Activated naive CD4-positive, alpha-beta T cell treated with anti-CD3 and anti-CD28 coated beads, Interleukin-2, amount 10 ng/mL, durations not matched to agents 7 days and 5 days (primary cell): ENCODE results near the gene ABCA13.

Experiments
- CTCF ChIA-PET: fragments of 350-600 bp; sonication (Branson Sonifier 250); formaldehyde crosslinking; loops from one replicate; lab custom pipeline; 2021; ENCODE audit warnings: antibody characterized with exemption; lab: Charles Lee
- DNase-seq: peaks from one replicate; pipeline ENCODE4 v3.0.0-alpha.2; 2020
- H3K27ac Mint-ChIP-seq: one replicate; pipeline ENCODE4 v1.8.0; 2021; ENCODE audit warnings: mild to moderate bottlenecking, moderate library complexity, mixed read lengths
- H3K27me3 Mint-ChIP-seq: one replicate; pipeline ENCODE4 v1.8.0; 2021; ENCODE audit warnings: mild to moderate bottlenecking, mixed read lengths
- H3K36me3 Mint-ChIP-seq: one replicate; pipeline ENCODE4 v1.8.0; 2021; ENCODE audit warnings: mixed read lengths
- H3K4me1 Mint-ChIP-seq: one replicate; pipeline ENCODE4 v1.8.0; 2021; ENCODE audit warnings: mixed read lengths
- H3K4me3 Mint-ChIP-seq: one replicate; pipeline ENCODE4 v1.8.0; 2021; ENCODE audit warnings: mild to moderate bottlenecking, moderate library complexity, mixed read lengths
- H3K9me3 Mint-ChIP-seq: one replicate; pipeline ENCODE4 v1.8.0; 2021; ENCODE audit warnings: mixed read lengths

The ABCA13 gene

DNA sequence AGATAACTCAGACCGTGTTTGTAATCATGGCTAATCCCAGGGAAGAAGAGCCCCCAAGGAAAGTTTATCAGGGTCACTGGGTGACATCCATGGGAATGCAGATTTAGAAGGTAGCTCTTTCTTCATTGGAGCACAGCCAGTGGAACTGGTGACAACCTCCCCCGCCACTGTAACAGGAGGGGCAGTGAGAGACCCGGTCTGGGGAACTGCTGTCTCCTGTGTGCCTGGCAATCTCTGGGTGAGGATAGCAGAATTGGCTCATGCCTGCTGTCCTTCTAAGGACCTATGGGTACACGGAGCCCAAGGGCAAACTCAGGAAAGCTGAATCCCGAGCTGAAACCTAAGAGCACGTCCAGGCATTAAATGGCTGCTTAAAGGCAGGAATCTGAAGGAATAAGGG lies 341.6 kb downstream of the ABCA13 start:
- H3K9me3 Mint-ChIP-seq: no peaks in the 10 kb centered on the region
- CTCF ChIA-PET: no interaction called here
- no peak overlapping the region for H3K4me3 Mint-ChIP-seq
- H3K27me3 Mint-ChIP-seq: peaks cover 7% of the 10 kb centered on the region
- H3K4me1 Mint-ChIP-seq: peaks cover 4% of the 10 kb centered on the region
- H3K27ac Mint-ChIP-seq: no peak overlapping the region
- H3K36me3 Mint-ChIP-seq: no peaks in the 10 kb centered on the region
- no peak for DNase-seq

DNA sequence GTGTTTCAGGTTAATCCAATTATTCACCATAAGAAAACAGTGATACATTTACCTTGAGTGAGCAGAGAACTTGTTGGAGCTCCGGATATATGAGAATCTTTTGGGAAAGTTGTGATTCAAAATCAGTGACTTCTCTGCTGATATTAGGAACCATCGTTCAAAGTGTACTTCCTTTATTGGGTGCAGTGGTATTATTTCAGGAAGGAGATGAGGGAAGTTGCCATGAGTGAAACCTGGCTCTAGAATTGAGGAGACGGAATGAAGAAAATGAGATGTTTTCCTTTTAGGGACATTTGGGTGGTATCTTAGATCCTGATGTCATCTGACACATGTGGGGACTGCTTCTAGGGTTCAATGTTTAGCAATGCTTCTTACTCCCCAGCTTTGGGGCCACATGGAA lies 343.9 kb downstream of the ABCA13 start:
- Mint-ChIP-seq H3K4me3 (no peak overlapping the region), H3K27ac (no peak overlapping the region), H3K27me3 (peaks cover 5% of the 10 kb centered on the region), H3K36me3 (no peaks in the 10 kb centered on the region), H3K9me3 (no peaks in the 10 kb centered on the region), H3K4me1 (peaks cover 4% of the 10 kb centered on the region)
- no peak for DNase-seq
- CTCF ChIA-PET: no interaction called here

DNA sequence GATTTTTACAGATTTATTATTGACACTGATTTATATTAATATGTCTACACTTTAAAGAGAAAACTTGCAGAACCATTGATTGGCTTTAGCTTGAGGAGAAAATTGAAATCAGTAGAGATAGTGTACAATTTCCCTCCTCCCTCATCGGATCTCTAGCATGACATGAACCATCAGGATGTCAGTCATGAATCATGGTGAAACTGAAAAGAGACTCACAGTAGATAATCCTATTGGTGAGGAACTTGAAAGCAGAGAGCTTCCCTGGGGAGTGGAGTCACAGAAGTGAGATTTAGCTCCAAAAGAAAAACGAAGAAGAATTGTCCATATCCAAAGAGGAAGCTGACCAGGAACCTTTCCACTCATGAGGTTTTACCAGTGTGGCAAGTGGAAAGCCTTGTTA lies 346.8 kb downstream of the ABCA13 start:
- H3K36me3 Mint-ChIP-seq: no peaks in the 10 kb centered on the region
- no peak for DNase-seq
- H3K27ac Mint-ChIP-seq: no peak overlapping the region
- H3K9me3 Mint-ChIP-seq: no peaks in the 10 kb centered on the region
- no peaks in the 10 kb centered on the region for H3K4me1 Mint-ChIP-seq
- H3K27me3 Mint-ChIP-seq: peaks cover 3% of the 10 kb centered on the region
- CTCF ChIA-PET: interaction anchor here (0.7 kb wide), 1 partner anchor 132 kb away, joined by 3 read pairs; no protein-coding TSS in a partner anchor
- H3K4me3 Mint-ChIP-seq: no peak overlapping the region

DNA sequence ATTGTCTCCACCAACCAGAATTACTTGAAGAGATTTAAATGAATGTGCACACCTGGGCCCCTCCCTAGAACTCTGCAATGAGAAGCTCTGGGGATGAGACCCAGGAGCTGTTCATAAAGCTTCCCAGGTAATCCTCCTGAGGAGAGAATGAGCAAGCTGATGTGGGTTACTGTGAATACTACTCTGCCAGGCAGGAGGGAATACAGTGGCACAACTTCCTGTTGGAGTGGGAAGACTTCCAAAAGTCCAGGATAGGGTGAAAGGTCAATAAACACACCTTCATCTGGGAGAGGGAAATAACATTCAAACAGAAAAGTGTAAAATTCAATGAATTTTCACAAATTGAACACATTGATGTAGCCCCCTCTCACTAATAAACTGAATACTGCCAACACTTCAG lies 351.4 kb downstream of the ABCA13 start:
- no peak overlapping the region for H3K4me3 Mint-ChIP-seq
- CTCF ChIA-PET: no interaction called here
- no peak for DNase-seq
- peaks cover 3% of the 10 kb centered on the region for H3K27me3 Mint-ChIP-seq
- no peaks in the 10 kb centered on the region for H3K36me3 Mint-ChIP-seq
- no peaks in the 10 kb centered on the region for H3K4me1 Mint-ChIP-seq
- H3K27ac Mint-ChIP-seq: no peak overlapping the region
- no peaks in the 10 kb centered on the region for H3K9me3 Mint-ChIP-seq

DNA sequence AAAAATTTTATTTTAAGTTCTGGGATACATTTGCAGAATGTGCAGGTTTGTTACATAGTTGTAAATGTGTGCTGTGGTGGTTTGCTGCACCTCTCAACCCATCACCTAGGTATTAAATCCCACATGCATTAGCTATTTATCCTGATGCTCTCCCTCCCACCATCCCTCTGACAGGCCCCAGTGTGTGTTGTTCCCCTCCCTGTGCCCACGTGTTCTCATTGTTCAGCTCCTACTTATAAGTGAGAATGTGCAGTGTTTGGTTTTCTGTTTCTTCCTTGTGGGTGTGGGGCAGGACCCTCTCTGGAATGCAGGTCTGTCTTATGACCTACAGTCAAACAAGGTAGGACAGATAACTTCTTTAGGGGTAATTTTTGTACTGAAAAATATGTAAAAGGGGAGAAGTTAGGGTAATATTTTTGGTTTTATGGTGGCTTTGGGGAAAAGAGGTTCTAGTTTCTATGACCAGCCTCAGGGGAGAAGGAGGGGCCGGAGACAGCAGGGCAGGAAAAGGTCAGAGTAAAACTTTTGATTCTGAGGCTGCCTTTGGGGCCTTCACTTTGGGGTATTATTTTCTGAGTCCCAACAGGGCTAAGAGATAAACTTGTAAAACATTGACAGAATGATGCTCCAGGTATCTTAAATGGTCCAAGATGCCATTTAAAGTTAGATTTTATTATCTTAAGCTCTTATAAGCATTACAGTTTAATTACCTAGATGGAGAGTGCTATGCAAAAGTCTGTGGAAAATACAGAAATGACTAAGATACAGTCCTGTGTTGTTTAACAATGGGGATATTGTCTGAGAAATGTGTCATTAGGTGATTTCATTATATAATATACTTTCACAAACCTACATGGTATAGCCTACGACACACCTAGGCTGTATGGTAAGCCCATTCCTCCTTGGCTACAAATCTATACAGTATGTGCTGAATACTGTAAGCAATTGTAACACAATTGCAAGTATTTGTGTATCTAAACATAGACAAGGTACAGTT lies 354.8 kb downstream of the ABCA13 start:
- no peaks in the 10 kb centered on the region for H3K36me3 Mint-ChIP-seq
- no peak overlapping the region for H3K4me3 Mint-ChIP-seq
- peaks cover 3% of the 10 kb centered on the region for H3K27me3 Mint-ChIP-seq
- CTCF ChIA-PET: no interaction called here
- no peak overlapping the region for H3K27ac Mint-ChIP-seq
- no peaks in the 10 kb centered on the region for H3K4me1 Mint-ChIP-seq
- no peaks in the 10 kb centered on the region for H3K9me3 Mint-ChIP-seq
- DNase-seq: no peak

DNA sequence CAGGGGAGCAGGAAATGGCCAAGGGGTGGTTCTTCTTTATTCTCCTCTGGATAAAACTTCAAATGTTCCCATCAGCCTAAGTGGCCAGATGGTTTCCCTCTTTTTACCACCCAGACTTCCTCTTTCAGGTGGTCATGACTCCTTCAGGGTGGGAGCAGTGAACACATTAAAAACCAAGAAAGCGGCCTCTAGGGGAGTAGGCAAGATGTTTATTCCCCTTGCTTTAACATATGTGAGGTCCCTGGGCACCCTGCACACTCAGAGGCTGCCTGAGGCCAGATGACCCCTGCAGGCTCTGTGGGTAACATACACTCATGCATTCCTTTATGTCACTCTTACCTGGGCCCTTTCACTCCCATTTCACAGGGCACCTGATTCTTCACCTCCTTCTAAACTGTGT lies 357.4 kb downstream of the ABCA13 start:
- DNase-seq: no peak
- Mint-ChIP-seq H3K36me3 (no peaks in the 10 kb centered on the region), H3K27me3 (no peaks in the 10 kb centered on the region), H3K27ac (no peak overlapping the region), H3K4me1 (no peaks in the 10 kb centered on the region), H3K4me3 (no peak overlapping the region), H3K9me3 (no peaks in the 10 kb centered on the region)
- CTCF ChIA-PET: no interaction called here

DNA sequence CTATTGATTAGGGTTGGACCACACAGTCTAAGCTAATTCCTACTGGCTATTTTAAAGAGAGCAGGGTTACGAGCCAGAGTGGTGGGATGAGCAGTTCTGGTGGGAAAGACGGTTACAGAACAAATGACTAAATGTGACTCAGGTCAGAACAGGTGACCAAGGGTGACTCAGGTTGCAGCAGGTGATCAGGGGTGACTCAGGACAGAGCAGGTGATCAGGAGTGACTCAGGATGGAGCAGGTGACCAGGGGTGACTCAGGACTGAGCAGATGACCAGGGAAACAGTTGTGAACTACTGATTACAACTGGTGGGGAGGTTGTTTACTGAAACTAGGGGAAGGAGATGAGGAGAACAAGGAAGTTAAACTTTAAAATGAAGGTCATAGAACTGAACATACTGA lies 366.3 kb downstream of the ABCA13 start:
- H3K4me1 Mint-ChIP-seq: no peaks in the 10 kb centered on the region
- H3K27me3 Mint-ChIP-seq: no peaks in the 10 kb centered on the region
- CTCF ChIA-PET: no interaction called here
- H3K36me3 Mint-ChIP-seq: no peaks in the 10 kb centered on the region
- no peak overlapping the region for H3K4me3 Mint-ChIP-seq
- no peak overlapping the region for H3K27ac Mint-ChIP-seq
- H3K9me3 Mint-ChIP-seq: peaks cover 7% of the 10 kb centered on the region
- DNase-seq: no peak

DNA sequence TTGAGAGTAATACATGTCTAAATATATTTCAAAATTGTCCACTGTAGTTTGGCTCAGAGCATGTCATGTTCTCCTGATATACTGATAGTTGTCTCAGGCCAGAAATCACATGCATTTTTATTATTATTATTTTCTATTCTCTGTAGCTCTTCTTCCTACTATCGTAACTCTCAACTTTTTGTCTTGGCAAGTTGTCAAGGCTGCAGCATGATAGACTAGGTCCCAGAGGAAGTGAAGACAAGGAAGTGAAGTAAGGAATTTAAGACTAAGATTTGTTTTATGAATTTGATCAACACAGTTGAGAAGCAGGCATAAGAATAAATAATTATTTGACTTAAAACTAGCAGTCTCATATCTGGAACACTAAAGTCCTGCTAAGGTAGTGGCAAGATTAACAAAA lies 369.5 kb downstream of the ABCA13 start:
- H3K36me3 Mint-ChIP-seq: no peaks in the 10 kb centered on the region
- no peaks in the 10 kb centered on the region for H3K4me1 Mint-ChIP-seq
- no peak for DNase-seq
- H3K27me3 Mint-ChIP-seq: no peaks in the 10 kb centered on the region
- peaks cover 7% of the 10 kb centered on the region for H3K9me3 Mint-ChIP-seq
- H3K27ac Mint-ChIP-seq: no peak overlapping the region
- no peak overlapping the region for H3K4me3 Mint-ChIP-seq
- CTCF ChIA-PET: no interaction called here

DNA sequence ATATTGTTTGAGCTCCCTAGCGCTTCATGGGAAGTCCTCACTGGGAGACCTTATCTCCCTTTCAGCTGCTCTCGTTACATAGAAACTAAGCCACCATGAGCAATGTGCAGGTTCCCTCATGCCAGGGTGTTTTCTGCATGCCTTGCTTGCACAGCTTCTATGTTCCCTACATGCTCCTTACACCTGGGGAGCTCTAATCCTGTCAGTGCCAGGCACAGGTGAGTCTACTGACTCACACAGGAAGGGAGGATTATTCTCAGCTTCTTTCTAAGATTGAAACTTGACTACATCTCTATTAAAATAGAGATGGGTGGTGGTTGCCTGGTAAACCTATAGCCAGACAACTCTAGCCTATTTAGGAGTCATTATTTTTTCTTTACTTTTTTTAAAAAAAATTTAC lies 377.4 kb downstream of the ABCA13 start:
- H3K36me3 Mint-ChIP-seq: no peaks in the 10 kb centered on the region
- no peaks in the 10 kb centered on the region for H3K27me3 Mint-ChIP-seq
- peaks cover 3% of the 10 kb centered on the region for H3K9me3 Mint-ChIP-seq
- H3K4me3 Mint-ChIP-seq: no peak overlapping the region
- CTCF ChIA-PET: no interaction called here
- no peak overlapping the region for H3K27ac Mint-ChIP-seq
- no peak for DNase-seq
- no peaks in the 10 kb centered on the region for H3K4me1 Mint-ChIP-seq

DNA sequence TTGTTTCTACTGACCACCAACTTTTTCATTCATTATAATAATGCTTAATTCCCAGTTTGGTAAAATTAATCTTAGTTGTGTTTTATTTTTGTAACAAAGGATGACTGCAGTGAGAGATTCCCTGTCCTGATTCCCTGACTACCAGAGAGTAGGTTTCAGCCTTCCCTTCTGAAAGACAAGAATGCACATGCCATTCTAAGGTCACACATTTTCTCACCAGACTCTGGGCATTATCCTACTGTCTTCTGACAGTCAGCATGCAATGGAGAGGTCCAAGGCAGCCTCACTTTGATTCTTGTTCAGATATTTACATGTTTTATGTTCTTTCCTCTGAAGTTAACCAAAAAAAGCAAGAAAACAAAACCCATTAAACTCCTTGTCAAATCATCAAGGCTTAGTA lies 380.4 kb downstream of the ABCA13 start:
- H3K27ac Mint-ChIP-seq: no peak overlapping the region
- H3K36me3 Mint-ChIP-seq: no peaks in the 10 kb centered on the region
- no peaks in the 10 kb centered on the region for H3K27me3 Mint-ChIP-seq

DNA sequence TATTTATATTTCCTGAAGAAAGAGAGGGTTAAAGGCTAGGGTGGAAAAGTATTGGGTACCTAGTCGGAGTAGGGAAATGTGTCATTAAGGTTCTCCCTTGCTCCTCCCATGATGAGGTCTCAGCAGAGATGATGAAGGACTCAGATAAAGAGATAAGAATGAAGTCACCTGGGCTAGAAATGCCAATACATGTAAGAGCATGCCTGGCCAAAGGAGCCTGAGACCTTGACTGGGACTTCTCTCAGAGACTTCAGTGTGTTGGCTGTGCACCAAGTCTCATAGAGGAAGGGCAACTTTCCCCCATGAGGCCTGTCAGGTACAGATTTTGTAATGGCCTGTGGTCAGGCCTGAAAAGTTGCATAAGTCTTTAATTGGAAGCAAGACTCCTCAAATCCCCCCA lies 392.1 kb downstream of the ABCA13 start:
- Mint-ChIP-seq H3K4me3 (no peak overlapping the region), H3K36me3 (no peaks in the 10 kb centered on the region), H3K4me1 (no peaks in the 10 kb centered on the region), H3K27me3 (no peaks in the 10 kb centered on the region), H3K9me3 (peaks cover 4% of the 10 kb centered on the region), H3K27ac (no peak overlapping the region)
- CTCF ChIA-PET: no interaction called here
- no peak for DNase-seq

More for the DNA sequence above, 380.4 kb downstream of the ABCA13 start:
- H3K9me3 Mint-ChIP-seq: peaks cover 3% of the 10 kb centered on the region
- no peak overlapping the region for H3K4me3 Mint-ChIP-seq
- DNase-seq: no peak
- no peaks in the 10 kb centered on the region for H3K4me1 Mint-ChIP-seq
- CTCF ChIA-PET: no interaction called here

DNA sequence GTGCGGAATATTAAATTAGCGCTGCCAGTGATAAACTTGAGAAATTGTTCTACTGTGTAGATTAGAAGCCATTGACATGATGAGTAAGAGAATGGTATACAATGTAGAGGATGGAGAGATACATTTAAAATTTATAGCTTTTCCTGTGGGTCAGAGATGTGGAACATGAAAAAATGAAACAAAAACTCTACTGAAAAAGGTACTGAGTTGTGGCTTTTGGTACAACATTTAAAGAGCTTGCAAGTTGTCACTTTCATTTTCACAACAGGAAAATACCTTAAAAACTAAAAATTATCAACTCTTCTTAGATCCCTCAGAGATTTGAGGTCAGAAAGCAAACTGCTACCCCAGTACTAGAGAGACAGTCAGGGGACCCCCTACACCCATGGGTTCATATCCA lies 404.3 kb downstream of the ABCA13 start:
- Mint-ChIP-seq H3K9me3 (peaks cover 2% of the 10 kb centered on the region), H3K27ac (no peak overlapping the region), H3K4me1 (peaks cover 6% of the 10 kb centered on the region), H3K27me3 (no peaks in the 10 kb centered on the region), H3K4me3 (no peak overlapping the region), H3K36me3 (no peaks in the 10 kb centered on the region)
- no peak for DNase-seq
- CTCF ChIA-PET: no interaction called here

DNA sequence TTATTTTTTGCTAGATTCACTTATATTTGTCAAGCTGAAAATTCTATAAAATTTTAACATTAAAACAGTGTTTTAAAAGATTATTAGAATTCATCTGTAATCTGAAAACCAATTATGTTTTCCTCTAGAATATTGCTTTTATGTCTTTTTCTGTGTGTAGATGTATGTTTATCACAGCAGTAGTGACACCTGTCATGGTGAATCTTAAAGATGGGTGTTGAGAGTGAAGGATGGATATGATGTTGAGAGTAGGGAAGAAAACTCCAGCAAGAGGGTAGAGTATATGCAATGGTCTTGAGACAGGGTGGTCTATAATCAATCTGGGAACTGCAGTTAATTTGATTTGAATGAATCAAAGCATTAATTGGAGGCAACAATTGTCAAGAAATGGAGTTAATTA lies 416.2 kb downstream of the ABCA13 start:
- no peak for DNase-seq
- H3K27ac Mint-ChIP-seq: no peak overlapping the region
- H3K36me3 Mint-ChIP-seq: no peaks in the 10 kb centered on the region
- CTCF ChIA-PET: no interaction called here
- H3K4me3 Mint-ChIP-seq: no peak overlapping the region
- H3K9me3 Mint-ChIP-seq: no peaks in the 10 kb centered on the region
- H3K4me1 Mint-ChIP-seq: no peaks in the 10 kb centered on the region
- no peaks in the 10 kb centered on the region for H3K27me3 Mint-ChIP-seq

DNA sequence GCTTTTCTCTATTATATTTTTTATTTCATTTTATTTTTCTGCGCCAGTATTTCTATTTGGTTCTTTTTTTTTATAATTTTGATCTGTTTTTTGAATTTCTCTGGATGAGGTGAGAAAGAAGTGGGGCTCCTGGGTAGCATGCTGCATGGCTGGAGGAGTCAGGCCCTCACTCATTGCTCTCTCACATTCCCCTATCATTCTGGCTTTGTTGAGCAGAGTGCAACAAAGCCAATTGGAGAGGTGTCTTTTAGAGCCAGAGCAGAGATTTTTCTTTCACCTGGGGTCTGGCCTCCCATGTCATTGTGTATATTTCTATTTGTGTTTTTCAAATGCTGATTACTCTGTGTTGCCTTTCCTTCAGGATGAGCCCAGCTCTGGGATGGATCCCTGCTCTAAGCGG lies 423.1 kb downstream of the ABCA13 start:
- Mint-ChIP-seq H3K36me3 (no peaks in the 10 kb centered on the region), H3K4me3 (no peak overlapping the region), H3K27ac (no peak overlapping the region), H3K9me3 (no peaks in the 10 kb centered on the region), H3K4me1 (no peaks in the 10 kb centered on the region), H3K27me3 (no peaks in the 10 kb centered on the region)
- no peak for DNase-seq
- CTCF ChIA-PET: no interaction called here

DNA sequence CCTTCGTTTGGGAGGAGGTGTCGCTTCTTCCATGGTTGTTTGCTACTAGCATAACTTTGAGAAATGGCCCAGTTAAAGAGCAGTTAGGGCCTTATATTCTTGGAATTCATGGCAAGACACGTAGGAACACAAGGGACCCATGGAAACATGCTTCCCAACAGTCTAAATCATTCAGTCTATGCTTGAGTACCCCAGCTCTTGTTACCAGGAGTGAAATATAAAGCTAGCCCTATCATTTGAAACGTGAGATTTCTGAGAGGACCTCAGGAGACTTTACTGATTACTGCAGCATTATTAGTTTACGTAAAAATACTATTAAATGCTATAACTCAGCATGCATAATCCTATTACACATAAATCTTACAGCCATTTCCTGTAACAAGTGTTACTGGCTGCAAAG lies 424.5 kb downstream of the ABCA13 start:
- CTCF ChIA-PET: no interaction called here
- Mint-ChIP-seq H3K27ac (no peak overlapping the region), H3K27me3 (no peaks in the 10 kb centered on the region), H3K4me1 (no peaks in the 10 kb centered on the region), H3K36me3 (no peaks in the 10 kb centered on the region), H3K4me3 (no peak overlapping the region), H3K9me3 (no peaks in the 10 kb centered on the region)
- DNase-seq: no peak
